ENCODE data around the gene TTLL11.

DNA sequence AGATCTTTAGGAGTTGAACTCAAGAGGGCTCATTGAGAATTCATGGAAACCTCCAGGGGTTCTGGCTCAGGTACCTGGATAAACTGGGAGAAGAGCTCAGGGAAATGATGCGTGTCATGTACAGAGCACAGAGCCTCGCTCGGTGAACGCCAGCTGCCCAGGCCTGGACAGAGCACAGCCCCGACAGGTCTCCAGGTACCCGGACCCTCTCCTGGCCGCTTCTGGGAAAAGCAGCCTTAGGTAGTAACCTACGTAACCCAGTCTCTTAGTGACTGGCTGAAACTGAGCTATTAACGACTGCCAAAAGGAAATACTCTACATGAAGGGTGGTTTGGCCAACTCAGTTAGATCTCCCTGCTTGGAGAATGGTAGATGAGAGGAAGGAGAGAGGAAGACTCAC is 157.4 kb downstream of the TTLL11 start:
- TF ChIP-seq CTCF (IDR thresholded peaks at IDR 0.05) = no peak
- TF ChIP-seq POLR2A (IDR thresholded peaks at IDR 0.05) = no peak

All from right lobe of liver (tissue), 4 donors.